ENCODE data around the gene WDR27. TPM values are rescaled to one million over a fixed set of nuclear protein-coding genes. Genes with fewer than 3 reads are reported as not detected.

The WDR27 gene
- total and polyA plus RNA-seq, 10 donors, result 17.6 to 69.5 (median 45.7) TPM

- intact Hi-C loops (cut with DNase I; ENCODE audit: low total_unique reads), result no loop called here
- H3K4me1 ChIP-seq, result peaks cover 0 to 43% (median 24%) of the 10 kb centered on the region in 6 donors
These were observed 110.2 kb downstream of the WDR27 start for GRCh38 chr6:169591616-169592015.

GRCh38 chr6:169590376-169590939 is 111.4 kb downstream of the WDR27 start:
- Histone ChIP-seq H3K4me3 (no peak overlapping the region), H3K9me3 (no peaks in the 10 kb centered on the region), H3K4me1 (peaks cover 0 to 45% (median 24%) of the 10 kb centered on the region in 6 donors), H3K36me3 (no peaks in the 10 kb centered on the region), H3K27me3 (replicated peaks in 1 of 7) (no peaks in the 10 kb centered on the region), H3K27ac (peak overlapping the region in 6 of 8 donors; percentile 50 to 86 (median 82))
- intact Hi-C loops (cut with DNase I; ENCODE audit: low total_unique reads), result no loop called here
- no peak for DNase-seq
- 86 to 92% (median 88%) methylated on average over 10 of the region's 10 CpGs for WGBS, 5 donors
- no peak for TF ChIP-seq POLR2AphosphoS5 (IDR thresholded peaks at IDR 0.05)
- TF ChIP-seq CTCF (IDR thresholded peaks at IDR 0.05 in 8 of 11, conservative IDR thresholded peaks at IDR 0.05 in 3 of 11), result no peak

More at GRCh38 chr6:169591616-169592015, 110.2 kb downstream of the WDR27 start:
- no peaks in the 10 kb centered on the region for H3K27me3 ChIP-seq (replicated peaks in 1 of 7)
- peak overlapping the region in 2 of 8 donors; percentile 83 to 86 for H3K27ac ChIP-seq
- no peak overlapping the region for H3K4me3 ChIP-seq
- no peaks in the 10 kb centered on the region for H3K36me3 ChIP-seq
- DNase-seq, result no peak
- TF ChIP-seq CTCF (IDR thresholded peaks at IDR 0.05 in 8 of 11, conservative IDR thresholded peaks at IDR 0.05 in 3 of 11) (no peak), POLR2AphosphoS5 (IDR thresholded peaks at IDR 0.05) (no peak), POLR2A (IDR thresholded peaks at IDR 0.05) (no peak)
- WGBS, 5 donors, result 71 to 94% (median 91%) methylated on average over 4 of the region's 4 CpGs
- H3K9me3 ChIP-seq, result peaks cover 0 to 3% (median 0%) of the 10 kb centered on the region in 8 donors

DNA sequence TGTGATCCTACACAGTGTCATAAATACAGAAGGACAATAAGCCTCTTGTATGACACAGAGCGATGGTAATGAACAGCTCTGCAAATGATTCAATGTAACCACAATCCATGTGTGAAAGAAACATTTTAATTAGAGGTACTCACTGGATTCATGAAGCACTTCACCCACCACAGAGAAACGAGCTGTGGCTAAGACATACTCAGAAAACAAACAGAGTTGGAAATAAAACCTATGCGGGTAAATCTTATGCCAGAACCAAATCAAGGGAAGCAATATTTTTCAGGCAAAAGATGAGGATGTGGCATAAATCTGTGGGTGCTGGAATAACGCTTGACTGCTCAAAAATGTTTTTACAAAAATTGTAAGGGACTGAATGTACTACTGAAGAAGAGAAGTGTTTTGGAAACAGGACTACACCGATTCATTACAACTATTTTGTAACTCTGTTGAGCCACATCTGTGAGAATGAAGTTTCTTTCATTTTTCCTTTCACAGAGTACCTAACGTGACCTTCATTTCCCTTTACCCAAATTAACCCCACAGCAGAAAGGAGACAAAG is 112.1 kb downstream of the WDR27 start:
- H3K36me3 ChIP-seq, result no peaks in the 10 kb centered on the region
- peaks cover 0 to 52% (median 24%) of the 10 kb centered on the region in 6 donors for H3K4me1 ChIP-seq
- TF ChIP-seq POLR2AphosphoS5 (IDR thresholded peaks at IDR 0.05), result no peak
- no peak for TF ChIP-seq CTCF (IDR thresholded peaks at IDR 0.05 in 8 of 11, conservative IDR thresholded peaks at IDR 0.05 in 3 of 11)
- TF ChIP-seq POLR2A (IDR thresholded peaks at IDR 0.05), result no peak
- H3K9me3 ChIP-seq, result peaks cover 0 to 4% (median 0%) of the 10 kb centered on the region in 8 donors
- H3K27ac ChIP-seq, result peak overlapping the region; percentile 31 to 86 (median 75)
- DNase-seq, result no peak
- intact Hi-C loops (cut with DNase I; ENCODE audit: low total_unique reads), result no loop called here
- no peak overlapping the region for H3K4me3 ChIP-seq
- WGBS, 5 donors, result 30 to 50% (median 41%) methylated on average over 6 of the region's 6 CpGs
- H3K27me3 ChIP-seq (replicated peaks in 1 of 7), result no peaks in the 10 kb centered on the region

- 23 to 40% (median 35%) methylated on average over 3 of the region's 3 CpGs for WGBS, 5 donors
- no peak for DNase-seq
- Histone ChIP-seq H3K4me3 (no peak overlapping the region), H3K9me3 (peaks cover 0 to 4% (median 0%) of the 10 kb centered on the region in 8 donors), H3K27me3 (replicated peaks in 1 of 7) (no peaks in the 10 kb centered on the region), H3K4me1 (peaks cover 0 to 57% (median 25%) of the 10 kb centered on the region in 6 donors), H3K27ac (peak overlapping the region; percentile 31 to 86 (median 75)), H3K36me3 (no peaks in the 10 kb centered on the region)
- intact Hi-C loops (cut with DNase I; ENCODE audit: low total_unique reads), result no loop called here
- TF ChIP-seq POLR2AphosphoS5 (IDR thresholded peaks at IDR 0.05) (peak in 1 of 3 donors; percentile 67), CTCF (IDR thresholded peaks at IDR 0.05 in 8 of 11, conservative IDR thresholded peaks at IDR 0.05 in 3 of 11) (no peak)
These were observed 112.5 kb downstream of the WDR27 start for GRCh38 chr6:169589293-169589692.

All from spleen (tissue), 11 donors.